AML-193 (cell line): ENCODE results near the gene CCDC157.
"Not testable (repeated sequence)": the region's sequence is repeated elsewhere in the genome, so short reads cannot be mapped to it uniquely, and the experiment has no call there.

Source experiments
- DNase-seq, 2 experiments: peaks; one replicate each; lab custom pipeline; 2025; lab: John Stamatoyannopoulos, UW

The CCDC157 gene

GRCh38 chr22:30326255-30326705, 30.5 kb upstream of the CCDC157 start:
- no peak for DNase-seq

GRCh38 chr22:30326706-30327362, 30.0 kb upstream of the CCDC157 start, which contains the start of gene TBC1D10A:
Gene TBC1D10A, minus strand, starts transcription at chr22:30326941. Its CDS starts 60 bp downstream, at chr22:30326881.
- peak; percentile 80 to 83 for DNase-seq

GRCh38 chr22:30327864-30328345, 28.9 kb upstream of the CCDC157 start:
- DNase-seq, result no peak

DNA sequence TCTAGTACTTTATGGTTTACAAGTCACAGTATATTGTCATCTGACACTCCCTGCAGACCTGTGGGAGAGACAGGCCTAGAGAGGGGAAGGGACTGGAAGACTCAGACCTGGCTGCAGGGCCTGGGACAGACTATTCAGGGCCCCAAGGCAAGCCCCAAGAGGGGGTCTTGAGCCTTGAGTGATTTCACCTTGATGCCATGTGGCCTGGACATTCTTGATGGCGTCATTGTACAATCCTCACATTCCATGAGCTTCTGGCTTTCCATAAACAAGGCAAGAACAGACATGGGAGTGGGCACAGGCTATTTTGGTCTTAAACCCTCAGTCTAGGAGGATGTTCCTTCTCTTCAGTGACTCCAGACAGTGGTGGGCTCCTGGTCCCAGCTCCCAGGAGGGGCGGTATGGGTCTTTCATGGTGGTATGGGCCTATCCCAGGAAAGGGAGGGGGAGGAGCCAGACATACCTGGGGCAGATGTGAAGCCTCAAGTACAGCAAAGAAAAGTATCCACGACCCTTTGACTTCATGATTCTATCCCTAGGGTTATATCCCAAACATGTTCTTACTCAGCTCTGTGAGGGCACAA, 28.2 kb upstream of the CCDC157 start:
- DNase-seq, result no peak

DNA sequence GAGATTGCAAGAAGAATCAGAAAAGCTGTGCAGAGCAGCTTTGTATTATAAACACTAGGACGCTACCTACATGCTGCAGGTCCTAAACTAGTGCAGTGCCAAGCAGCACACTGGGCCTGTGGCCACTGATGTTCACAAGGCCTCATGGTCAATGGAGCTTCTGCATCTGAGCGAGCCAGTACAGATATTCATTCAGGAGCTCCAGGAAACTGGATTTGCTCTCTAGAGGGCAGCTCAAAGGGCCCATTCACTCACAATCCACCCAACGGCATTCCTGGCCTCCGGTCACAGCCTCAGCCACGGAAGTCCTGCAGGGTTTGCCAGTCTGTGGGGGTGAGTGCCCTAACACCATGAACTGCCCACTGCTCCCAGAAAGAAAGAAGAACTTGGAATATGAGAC, 24.3 kb upstream of the CCDC157 start:
- DNase-seq, result no peak

DNA sequence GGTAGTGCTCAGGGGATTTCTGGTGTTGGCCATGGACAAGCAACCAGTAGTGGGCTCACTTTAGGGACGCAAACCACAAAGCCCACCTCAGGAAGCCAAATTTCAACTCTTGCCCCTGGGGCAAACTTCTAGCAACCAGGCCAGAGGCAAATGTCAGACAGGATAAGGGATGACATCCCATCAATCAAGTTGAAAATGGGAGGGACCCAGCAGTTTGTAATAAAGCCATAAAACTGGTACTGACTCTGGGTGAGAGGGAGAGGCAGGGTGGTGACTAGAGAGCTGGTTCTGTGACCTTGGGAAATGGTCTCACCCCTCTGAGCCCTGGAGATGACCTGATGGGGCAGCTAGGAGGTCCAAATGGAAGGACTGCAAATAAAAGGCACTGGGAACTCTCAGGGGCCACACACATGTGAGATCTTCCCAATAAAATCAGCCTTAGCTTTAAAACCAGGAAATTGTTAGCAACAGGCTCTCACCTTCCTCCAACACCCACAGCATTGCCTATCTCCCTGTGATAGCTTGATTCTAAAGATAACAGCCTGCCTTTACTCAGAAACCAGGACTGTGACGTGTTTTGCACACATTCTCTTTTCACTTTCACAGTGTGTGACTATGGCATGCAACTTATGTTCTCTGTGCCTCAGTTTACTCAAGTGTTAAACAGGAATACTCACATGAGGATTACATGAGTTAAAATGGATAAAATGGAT, 23.7 kb upstream of the CCDC157 start:
- no peak for DNase-seq

GRCh38 chr22:30333707-30334087, 23.1 kb upstream of the CCDC157 start:
- no peak for DNase-seq

- DNase-seq, result no peak
Measured at GRCh38 chr22:30334646-30335045, 22.2 kb upstream of the CCDC157 start.

DNA sequence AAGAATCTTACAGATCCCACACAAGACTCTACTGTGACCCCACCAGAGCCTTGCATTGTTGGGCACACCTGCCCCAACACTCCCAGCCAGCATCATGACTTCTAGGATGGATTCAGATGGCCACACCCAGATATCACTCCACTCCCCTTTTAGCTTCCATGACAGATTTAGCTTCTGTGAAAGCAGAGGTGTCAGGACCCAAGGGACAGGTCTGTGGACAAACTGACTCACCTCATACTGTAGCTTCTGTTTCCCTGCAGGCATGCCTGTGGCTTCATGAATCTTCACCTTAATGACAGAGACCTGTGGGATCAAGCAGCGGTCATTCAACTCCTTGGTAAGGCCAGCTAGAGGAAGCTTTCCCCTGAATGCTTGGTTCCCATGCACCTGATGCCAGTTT, 21.6 kb upstream of the CCDC157 start:
- no peak for DNase-seq

DNA sequence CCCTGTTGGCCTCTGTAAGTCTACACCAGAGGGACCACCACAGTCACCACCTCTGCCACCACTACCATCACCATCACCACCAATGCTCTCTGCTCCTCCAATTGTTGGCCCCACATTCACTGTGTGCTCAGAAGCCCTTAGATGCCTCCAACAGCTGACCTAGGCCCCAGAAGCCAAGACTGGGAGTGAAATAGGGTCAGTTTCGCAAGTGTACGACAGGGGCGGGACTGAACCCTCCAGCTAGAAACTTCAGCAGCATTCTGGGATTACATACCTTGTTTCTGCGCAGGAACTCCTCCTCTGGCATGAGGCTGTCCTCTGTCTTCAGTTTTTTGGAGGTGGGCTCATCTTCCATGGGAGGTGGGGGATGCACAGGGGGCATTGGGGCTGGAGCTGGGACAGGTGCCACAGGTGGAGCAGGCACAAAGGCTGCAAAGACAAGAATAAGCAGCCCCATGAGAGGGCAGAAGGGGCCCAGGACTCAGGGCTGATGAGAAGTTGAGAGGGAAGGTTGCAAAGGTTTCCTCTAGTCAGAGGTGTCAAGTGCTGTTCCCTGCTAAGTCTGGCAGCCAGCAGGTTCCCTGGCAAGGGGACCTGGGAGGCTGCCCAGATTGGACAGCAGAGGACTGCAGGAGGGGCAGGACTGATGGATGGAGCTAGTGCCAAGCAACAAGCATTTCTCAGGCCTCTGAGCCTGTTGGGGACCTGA, 19.9 kb upstream of the CCDC157 start:
- no peak for DNase-seq

DNA sequence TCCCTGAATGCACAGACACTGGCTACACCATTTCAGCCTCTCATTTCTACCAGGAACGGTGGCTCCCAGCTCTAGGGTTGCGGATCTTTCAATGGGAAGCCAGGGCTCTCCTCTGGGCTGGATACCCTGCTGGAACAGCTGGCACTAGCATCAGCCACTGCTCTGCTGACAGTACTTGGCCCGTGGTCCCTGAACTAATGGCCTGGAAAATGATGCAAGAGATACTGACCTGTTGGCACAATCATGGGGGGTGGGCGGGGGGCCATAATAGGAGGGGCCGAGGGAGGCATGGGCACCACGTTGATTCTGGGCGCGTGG, 19.4 kb upstream of the CCDC157 start:
- no peak for DNase-seq

DNA sequence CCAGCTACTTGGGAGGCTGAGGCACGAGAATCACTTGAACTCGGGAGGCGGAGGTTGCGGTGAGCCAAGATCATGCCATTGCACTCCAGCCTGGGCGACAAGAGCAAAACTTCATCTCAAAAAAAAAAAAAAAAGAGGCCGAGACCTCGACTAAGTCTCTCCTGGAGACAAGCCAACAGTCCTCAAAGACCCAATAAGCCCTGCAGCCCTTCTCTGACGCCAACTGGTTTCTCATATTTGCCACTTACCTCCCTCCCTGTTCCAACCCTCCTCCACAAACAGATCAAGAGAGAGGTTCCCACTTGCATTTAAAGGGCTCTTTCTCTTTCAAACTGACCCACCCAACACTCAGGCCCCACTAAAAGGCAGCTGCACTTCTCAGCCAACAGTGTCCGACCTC, 18.5 kb upstream of the CCDC157 start:
- DNase-seq, result not testable (repeated sequence)

DNA sequence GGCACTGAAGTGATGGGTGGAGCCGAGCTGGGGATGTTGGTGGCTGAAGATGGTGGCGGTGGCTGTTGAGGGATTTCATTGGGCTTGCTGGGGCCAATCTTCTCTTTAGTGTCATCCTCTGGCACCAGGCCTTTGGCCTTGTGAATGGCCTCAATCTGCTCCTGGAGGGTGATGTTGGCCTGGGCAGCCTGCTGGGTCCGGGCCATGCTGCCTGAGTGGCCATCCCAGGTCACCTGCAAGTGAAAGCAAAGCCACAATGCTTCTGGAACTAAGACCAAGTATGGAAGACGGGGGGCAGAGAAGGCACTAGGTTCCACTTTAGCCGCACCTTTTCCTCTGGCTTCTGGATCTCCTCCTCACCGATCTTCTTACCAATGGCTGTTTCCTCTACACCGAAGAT, 18.0 kb upstream of the CCDC157 start:
- DNase-seq, result no peak

DNA sequence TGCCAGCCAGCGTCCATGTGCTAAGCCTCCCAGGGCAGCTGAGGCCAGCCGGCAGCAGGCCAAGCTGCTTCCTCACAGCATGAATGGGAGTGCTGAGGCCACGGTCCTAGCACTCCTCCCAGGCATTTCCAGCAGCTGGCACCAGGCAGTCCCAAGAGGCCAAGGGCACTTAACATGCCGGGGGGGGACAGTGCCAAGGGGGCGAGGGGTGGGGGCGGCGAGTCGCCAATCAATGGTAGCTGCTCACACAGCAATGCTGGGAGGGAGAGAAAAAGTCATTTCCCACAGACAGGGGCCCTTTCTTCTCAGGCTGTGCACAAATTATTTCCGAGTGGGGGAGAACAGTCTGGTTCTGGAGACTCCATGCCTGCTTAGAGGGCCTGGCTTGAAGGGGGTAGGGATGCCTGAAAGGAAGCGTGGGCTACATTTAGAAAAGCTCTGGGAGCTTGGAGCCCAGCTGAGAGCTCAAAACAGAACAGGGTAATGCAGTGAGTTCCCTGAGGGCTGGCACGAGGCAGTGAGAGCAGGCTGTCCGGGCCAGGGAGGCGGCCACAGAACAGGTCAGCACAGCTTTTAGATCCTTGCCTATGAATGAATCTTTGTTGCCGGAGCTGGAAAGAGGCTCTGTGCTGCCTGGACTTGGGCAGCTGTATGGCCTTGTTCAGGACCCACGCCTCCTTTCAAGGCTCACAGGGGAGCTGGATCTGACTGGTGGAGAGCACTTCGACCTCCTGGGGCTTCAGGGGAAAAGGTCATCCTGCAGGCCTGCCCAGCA, 15.7 kb upstream of the CCDC157 start:
- DNase-seq, result no peak

- DNase-seq, result no peak
Measured at GRCh38 chr22:30344447-30345200, 12.2 kb upstream of the CCDC157 start.

- no peak for DNase-seq
Measured at GRCh38 chr22:30347255-30347892, 9.4 kb upstream of the CCDC157 start.

DNA sequence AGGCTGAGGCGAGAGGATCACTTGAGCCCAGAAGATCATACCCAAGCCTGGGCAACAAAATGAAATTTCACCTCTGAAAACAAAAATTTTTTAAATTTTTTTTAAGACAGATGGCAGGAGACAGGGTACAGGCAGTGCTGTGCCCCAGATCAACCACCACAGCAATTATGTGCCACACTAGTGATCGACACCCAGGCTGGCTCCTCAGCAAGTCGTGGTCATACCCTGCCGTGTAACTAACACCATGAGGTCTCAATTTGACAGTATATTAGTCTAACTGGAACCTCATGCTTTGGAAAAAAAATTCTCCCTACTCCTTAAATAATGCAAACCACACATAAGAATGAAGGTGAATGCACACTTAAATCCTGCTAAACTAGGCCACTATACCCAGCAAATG, 8.4 kb upstream of the CCDC157 start:
- DNase-seq, result no peak

DNA sequence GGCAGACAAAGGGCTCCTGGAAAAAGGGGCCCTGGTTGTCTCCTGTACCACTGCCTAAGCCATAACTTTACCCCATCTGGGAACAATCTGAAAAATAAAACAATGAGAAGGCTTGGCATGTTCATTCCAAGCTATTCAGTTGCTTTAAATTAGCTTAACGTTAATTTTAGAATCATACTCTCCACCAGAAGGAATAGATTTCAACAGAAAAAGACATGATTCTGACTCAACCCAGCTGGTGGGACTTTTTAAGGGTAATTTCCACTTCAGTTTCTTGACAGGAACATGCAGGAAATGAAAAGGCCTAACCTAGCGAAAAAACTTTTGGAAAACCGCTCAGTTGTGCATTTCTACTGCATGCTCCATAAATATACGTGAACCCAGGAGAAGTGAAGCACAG, 8.0 kb upstream of the CCDC157 start:
- no peak for DNase-seq

- no peak for DNase-seq
Measured at GRCh38 chr22:30351226-30351625, 5.6 kb upstream of the CCDC157 start.

- no peak for DNase-seq
Measured at GRCh38 chr22:30354644-30355043, 2.2 kb upstream of the CCDC157 start.

- DNase-seq, result no peak
Measured at GRCh38 chr22:30357236-30357570, 396 bp downstream of the CCDC157 start.
